ENCODE measurements around the gene ESX1.
"Not testable (repeated sequence)": the region's sequence is repeated elsewhere in the genome, so short reads cannot be mapped to it uniquely, and the experiment has no call there.

The ESX1 gene

GRCh38 chrX:104254442-104255115 is at the start of gene ESX1:
ESX1 (minus strand) TSS chrX:104254933; CDS start chrX:104254849, 84 bp downstream.
- no peak for DNase-seq (ENCODE audit: low read depth in 3 of 3)

- DNase-seq (ENCODE audit: low read depth in 3 of 3): no peak
Observed at GRCh38 chrX:104295636-104296035, 40.9 kb upstream of the ESX1 start.

GRCh38 chrX:104288961-104289360 is 34.2 kb upstream of the ESX1 start:
- DNase-seq (ENCODE audit: low read depth in 3 of 3): no peak

GRCh38 chrX:104288269-104288668 is 33.5 kb upstream of the ESX1 start:
- DNase-seq (ENCODE audit: low read depth in 3 of 3): no peak

- no peak for DNase-seq (ENCODE audit: low read depth in 3 of 3)
Observed at GRCh38 chrX:104285201-104285600, 30.5 kb upstream of the ESX1 start.

- no peak for DNase-seq (ENCODE audit: low read depth in 3 of 3)
Observed at GRCh38 chrX:104284507-104284906, 29.8 kb upstream of the ESX1 start.

- DNase-seq (ENCODE audit: low read depth in 3 of 3): no peak
Observed at GRCh38 chrX:104282166-104282725, 27.5 kb upstream of the ESX1 start.

- no peak for DNase-seq (ENCODE audit: low read depth in 3 of 3)
Observed at GRCh38 chrX:104281564-104281963, 26.8 kb upstream of the ESX1 start.

- DNase-seq (ENCODE audit: low read depth in 3 of 3): no peak
Observed at GRCh38 chrX:104280609-104281008, 25.9 kb upstream of the ESX1 start.

- DNase-seq (ENCODE audit: low read depth in 3 of 3): no peak
Observed at GRCh38 chrX:104270916-104271512, 16.3 kb upstream of the ESX1 start.

GRCh38 chrX:104270212-104270611 is 15.5 kb upstream of the ESX1 start:
- no peak for DNase-seq (ENCODE audit: low read depth in 3 of 3)

- no peak for DNase-seq (ENCODE audit: low read depth in 3 of 3)
Observed at GRCh38 chrX:104255465-104255864, 732 bp upstream of the ESX1 start.

- DNase-seq (ENCODE audit: low read depth in 3 of 3): no peak
Observed at GRCh38 chrX:104253567-104254441, 929 bp downstream of the ESX1 start.

- no peak for DNase-seq (ENCODE audit: low read depth in 3 of 3)
Observed at GRCh38 chrX:104250470-104250869, 4.3 kb downstream of the ESX1 start.

GRCh38 chrX:104230060-104230459 is 24.7 kb downstream of the ESX1 start:
- not testable (repeated sequence) for DNase-seq (ENCODE audit: low read depth in 3 of 3)

- DNase-seq (ENCODE audit: low read depth in 3 of 3): no peak
Observed at GRCh38 chrX:104211187-104211586, 43.5 kb downstream of the ESX1 start.

- DNase-seq (ENCODE audit: low read depth in 3 of 3): no peak
Observed at GRCh38 chrX:104205548-104205947, 49.2 kb downstream of the ESX1 start.

Data from stimulated activated CD4-positive, alpha-beta T cell treated with anti-CD3 and anti-CD28 coated beads, TNF-alpha, amount 100 ng/mL, for 4 hours (primary cell).